ENCODE data around the gene TM7SF3.

DNA sequence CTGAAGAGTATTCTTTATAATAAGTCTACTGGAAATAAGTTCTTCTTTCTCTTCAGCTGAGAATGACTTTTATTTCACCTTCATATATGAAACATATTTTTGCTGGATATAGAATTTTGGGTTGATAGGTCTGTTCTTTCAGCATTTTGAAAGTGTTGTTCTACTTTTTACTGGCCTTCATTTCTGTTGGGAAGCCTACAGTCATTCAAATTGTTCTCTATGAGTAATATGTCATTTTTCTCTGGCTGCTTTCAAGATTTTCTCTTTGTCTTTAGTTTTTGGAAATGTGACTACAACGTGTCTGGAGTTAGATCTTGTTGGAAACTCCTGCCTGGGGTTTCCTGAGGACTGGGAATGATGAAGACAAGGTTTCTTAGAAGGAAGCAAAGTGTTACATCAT, 65.9 kb downstream of the TM7SF3 start:
- TF ChIP-seq, protein P1, sequence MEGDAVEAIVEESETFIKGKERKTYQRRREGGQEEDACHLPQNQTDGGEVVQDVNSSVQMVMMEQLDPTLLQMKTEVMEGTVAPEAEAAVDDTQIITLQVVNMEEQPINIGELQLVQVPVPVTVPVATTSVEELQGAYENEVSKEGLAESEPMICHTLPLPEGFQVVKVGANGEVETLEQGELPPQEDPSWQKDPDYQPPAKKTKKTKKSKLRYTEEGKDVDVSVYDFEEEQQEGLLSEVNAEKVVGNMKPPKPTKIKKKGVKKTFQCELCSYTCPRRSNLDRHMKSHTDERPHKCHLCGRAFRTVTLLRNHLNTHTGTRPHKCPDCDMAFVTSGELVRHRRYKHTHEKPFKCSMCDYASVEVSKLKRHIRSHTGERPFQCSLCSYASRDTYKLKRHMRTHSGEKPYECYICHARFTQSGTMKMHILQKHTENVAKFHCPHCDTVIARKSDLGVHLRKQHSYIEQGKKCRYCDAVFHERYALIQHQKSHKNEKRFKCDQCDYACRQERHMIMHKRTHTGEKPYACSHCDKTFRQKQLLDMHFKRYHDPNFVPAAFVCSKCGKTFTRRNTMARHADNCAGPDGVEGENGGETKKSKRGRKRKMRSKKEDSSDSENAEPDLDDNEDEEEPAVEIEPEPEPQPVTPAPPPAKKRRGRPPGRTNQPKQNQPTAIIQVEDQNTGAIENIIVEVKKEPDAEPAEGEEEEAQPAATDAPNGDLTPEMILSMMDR (conservative IDR thresholded peaks at IDR 0.05) = no peak
- TF ChIP-seq EZH2 (IDR thresholded peaks at IDR 0.05; ENCODE audit: low read depth) = no peak
